Ramos (cell line): ENCODE measurements around the gene TMEM63A.
"Not testable (repeated sequence)": the region's sequence is repeated elsewhere in the genome, so short reads cannot be mapped to it uniquely, and the experiment has no call there.

ENCODE experiments used
- in situ Hi-C: fragments of 300-500 bp; cut with MboI; formaldehyde crosslinking; loops from one replicate; pipeline ENCODE4 v1.14.3; 2022; ENCODE audit warnings: low sequenced_read_pairs; ENCODE audit not compliant: unreplicated experiment

Gene TMEM63A

GRCh38 chr1:225909477-225909876, 27.3 kb upstream of the TMEM63A start:
- in situ Hi-C loops: no loop called here

- in situ Hi-C loops: no loop called here
Observed at GRCh38 chr1:225908773-225909172, 26.6 kb upstream of the TMEM63A start.

GRCh38 chr1:225908013-225908640, 25.9 kb upstream of the TMEM63A start:
- in situ Hi-C loops: no loop called here

GRCh38 chr1:225907341-225907740, 25.2 kb upstream of the TMEM63A start:
- in situ Hi-C loops: no loop called here

GRCh38 chr1:225906467-225906866, 24.3 kb upstream of the TMEM63A start:
- in situ Hi-C loops: no loop called here

- in situ Hi-C loops: no loop called here
Observed at GRCh38 chr1:225903623-225904022, 21.4 kb upstream of the TMEM63A start.

- in situ Hi-C loops: no loop called here
Observed at GRCh38 chr1:225899044-225899925, 17.1 kb upstream of the TMEM63A start.

GRCh38 chr1:225897595-225898514, 15.7 kb upstream of the TMEM63A start:
- in situ Hi-C loops: no loop called here

- in situ Hi-C loops: no loop called here
Observed at GRCh38 chr1:225896937-225897549, 14.9 kb upstream of the TMEM63A start.

GRCh38 chr1:225896494-225896893, 14.3 kb upstream of the TMEM63A start:
- in situ Hi-C loops: no loop called here

- in situ Hi-C loops: no loop called here
Observed at GRCh38 chr1:225892307-225892706, 10.1 kb upstream of the TMEM63A start.

- in situ Hi-C loops: no loop called here
Observed at GRCh38 chr1:225891229-225891972, 9.2 kb upstream of the TMEM63A start.

- in situ Hi-C loops: no loop called here
Observed at GRCh38 chr1:225890346-225891228, 8.4 kb upstream of the TMEM63A start.

GRCh38 chr1:225889743-225890142, 7.6 kb upstream of the TMEM63A start:
- in situ Hi-C loops: no loop called here

- in situ Hi-C loops: no loop called here
Observed at GRCh38 chr1:225888898-225889601, 6.9 kb upstream of the TMEM63A start, which contains the start of gene LEFTY1. TSS of gene LEFTY1 (minus strand) at chr1:225889146. CDS start at chr1:225889066, 80 bp downstream.

- in situ Hi-C loops: no loop called here
Observed at GRCh38 chr1:225888289-225888897, 6.2 kb upstream of the TMEM63A start.

- in situ Hi-C loops: not testable (repeated sequence)
Observed at GRCh38 chr1:225887554-225888288, 5.5 kb upstream of the TMEM63A start.
